ENCODE measurements around the gene CFAP92. TPM values are rescaled to one million over a fixed set of nuclear protein-coding genes. Genes with fewer than 3 reads are reported as not detected.

The CFAP92 gene
- polyA plus RNA-seq, 1 donor: 0.78 TPM

DNA sequence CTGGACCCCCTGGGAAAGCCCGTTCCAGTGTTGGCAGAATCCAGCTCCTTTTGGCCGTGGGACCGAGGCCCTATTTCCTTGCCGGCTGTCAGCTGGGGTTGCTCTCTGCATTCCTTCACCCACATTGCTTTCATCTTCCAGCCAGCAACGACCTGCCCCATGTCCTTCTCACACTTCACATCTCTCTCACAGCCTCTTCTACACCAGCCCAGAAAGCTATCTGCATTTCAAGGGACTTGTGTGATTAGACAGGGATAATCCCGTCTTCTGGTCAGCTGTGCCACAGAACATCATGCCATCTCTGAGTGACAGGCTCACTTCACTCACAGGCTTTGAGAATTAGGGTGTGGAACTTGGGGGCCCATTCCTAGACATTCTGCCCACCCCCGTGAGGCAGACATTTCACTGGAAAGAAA lies 23.6 kb upstream of the CFAP92 start:
- WGBS (ENCODE audit: insufficient coverage, low lambda C conversion rate): no CpG with 5 or more reads among the region's 7 CpGs
- Histone ChIP-seq H3K9me3 (ENCODE audit: control insufficient read depth, low read depth, low read length) (no peaks in the 10 kb centered on the region), H3K4me1 (ENCODE audit: control insufficient read depth, insufficient read depth, low read length) (peaks cover 7% of the 10 kb centered on the region), H3K27me3 (ENCODE audit: control insufficient read depth, insufficient read depth, low read length) (no peaks in the 10 kb centered on the region), H3K27ac (ENCODE audit: low read length) (no peak overlapping the region), H3K36me3 (ENCODE audit: control insufficient read depth, insufficient read depth, low read length) (no peaks in the 10 kb centered on the region), H3K4me3 (ENCODE audit: low read length) (no peak overlapping the region)
- DNase-seq: no peak

- DNase-seq: no peak
- Histone ChIP-seq H3K36me3 (ENCODE audit: control insufficient read depth, insufficient read depth, low read length) (no peaks in the 10 kb centered on the region), H3K27ac (ENCODE audit: low read length) (peak overlapping the region; percentile 3), H3K9me3 (ENCODE audit: control insufficient read depth, low read depth, low read length) (no peaks in the 10 kb centered on the region), H3K4me3 (ENCODE audit: low read length) (no peak overlapping the region), H3K4me1 (ENCODE audit: control insufficient read depth, insufficient read depth, low read length) (peaks cover 7% of the 10 kb centered on the region), H3K27me3 (ENCODE audit: control insufficient read depth, insufficient read depth, low read length) (no peaks in the 10 kb centered on the region)
- WGBS (ENCODE audit: insufficient coverage, low lambda C conversion rate): no CpG with 5 or more reads among the region's 14 CpGs
Measured at GRCh38 chr3:129016720-129017483, 23.0 kb upstream of the CFAP92 start.

- Histone ChIP-seq H3K4me3 (ENCODE audit: low read length) (no peak overlapping the region), H3K9me3 (ENCODE audit: control insufficient read depth, low read depth, low read length) (no peaks in the 10 kb centered on the region), H3K36me3 (ENCODE audit: control insufficient read depth, insufficient read depth, low read length) (no peaks in the 10 kb centered on the region), H3K4me1 (ENCODE audit: control insufficient read depth, insufficient read depth, low read length) (peaks cover 7% of the 10 kb centered on the region), H3K27me3 (ENCODE audit: control insufficient read depth, insufficient read depth, low read length) (no peaks in the 10 kb centered on the region), H3K27ac (ENCODE audit: low read length) (peak overlapping the region; percentile 47)
- no CpG with 5 or more reads among the region's 6 CpGs for WGBS (ENCODE audit: insufficient coverage, low lambda C conversion rate)
- DNase-seq: peak; percentile 74 to 85
Measured at GRCh38 chr3:129016356-129016719, 22.5 kb upstream of the CFAP92 start.

DNA sequence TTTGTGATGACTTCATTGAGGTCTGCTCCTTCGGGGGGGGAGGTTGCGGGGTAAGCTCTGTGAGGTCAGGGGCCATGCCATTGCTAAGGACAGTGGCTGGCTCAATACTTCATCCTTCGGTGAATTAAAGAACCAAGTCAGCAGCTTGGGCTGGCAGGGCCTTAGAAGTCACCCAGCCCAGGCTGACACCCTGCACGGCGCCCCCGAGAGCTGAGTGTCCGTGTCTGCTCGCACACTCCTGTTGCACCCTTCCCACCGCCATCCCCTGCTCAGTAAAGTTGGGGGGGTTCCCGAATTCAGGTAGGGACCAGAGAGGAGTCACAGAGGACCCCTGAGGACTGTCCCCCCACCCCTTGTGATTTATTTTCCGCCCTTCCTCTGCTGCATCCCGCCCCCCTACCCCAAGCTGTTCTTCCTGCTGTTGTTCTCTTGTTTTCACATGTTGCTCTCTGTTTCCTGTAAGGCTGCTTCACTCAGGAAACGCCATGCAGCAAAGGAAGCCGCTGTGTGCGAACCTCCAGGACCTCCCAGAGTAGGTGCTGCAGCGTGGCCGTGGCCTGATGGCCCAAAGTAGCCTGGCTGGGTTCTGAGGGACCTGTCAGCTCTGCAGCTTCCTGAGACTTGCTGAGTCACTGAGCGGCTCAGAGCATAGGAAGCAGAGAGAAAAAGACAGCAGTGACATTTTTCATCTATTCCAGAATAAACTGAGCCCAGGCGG lies 21.7 kb upstream of the CFAP92 start:
- no peaks in the 10 kb centered on the region for H3K27me3 ChIP-seq (ENCODE audit: control insufficient read depth, insufficient read depth, low read length)
- no peaks in the 10 kb centered on the region for H3K9me3 ChIP-seq (ENCODE audit: control insufficient read depth, low read depth, low read length)
- WGBS (ENCODE audit: insufficient coverage, low lambda C conversion rate): no CpG with 5 or more reads among the region's 19 CpGs
- DNase-seq: no peak
- peak overlapping the region; percentile 47 for H3K27ac ChIP-seq (ENCODE audit: low read length)
- peaks cover 7% of the 10 kb centered on the region for H3K4me1 ChIP-seq (ENCODE audit: control insufficient read depth, insufficient read depth, low read length)
- no peaks in the 10 kb centered on the region for H3K36me3 ChIP-seq (ENCODE audit: control insufficient read depth, insufficient read depth, low read length)
- no peak overlapping the region for H3K4me3 ChIP-seq (ENCODE audit: low read length)

DNA sequence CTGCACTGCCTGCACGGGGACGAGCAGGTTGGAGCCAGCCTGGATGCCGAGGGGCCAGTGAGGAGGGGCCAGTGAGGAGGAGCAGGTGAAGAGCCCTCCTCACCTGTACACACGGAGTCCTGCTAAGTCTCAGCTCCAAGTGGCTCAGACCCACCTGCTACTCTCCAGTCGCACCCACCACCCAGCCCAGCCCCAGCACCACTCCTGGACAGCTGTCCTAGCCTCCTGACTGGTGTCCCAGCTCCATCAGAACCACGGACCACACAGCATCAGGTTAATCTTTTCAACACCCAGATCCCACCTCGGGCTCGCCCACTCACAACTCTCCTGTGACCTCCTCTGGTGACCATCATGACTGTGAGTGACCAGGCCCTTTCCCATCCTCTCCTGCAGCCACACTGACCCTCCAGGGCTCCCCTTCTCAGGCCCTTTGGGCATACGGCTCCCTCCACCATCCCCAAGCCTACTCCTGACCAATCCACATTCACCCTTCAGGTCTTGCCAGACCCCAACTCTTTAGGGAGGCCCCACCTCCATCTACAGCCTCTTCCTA lies 21.0 kb upstream of the CFAP92 start:
- no peak overlapping the region for H3K27ac ChIP-seq (ENCODE audit: low read length)
- H3K27me3 ChIP-seq (ENCODE audit: control insufficient read depth, insufficient read depth, low read length): no peaks in the 10 kb centered on the region
- no peak overlapping the region for H3K4me3 ChIP-seq (ENCODE audit: low read length)
- peaks cover 7% of the 10 kb centered on the region for H3K4me1 ChIP-seq (ENCODE audit: control insufficient read depth, insufficient read depth, low read length)
- no peaks in the 10 kb centered on the region for H3K9me3 ChIP-seq (ENCODE audit: control insufficient read depth, low read depth, low read length)
- DNase-seq: no peak
- H3K36me3 ChIP-seq (ENCODE audit: control insufficient read depth, insufficient read depth, low read length): no peaks in the 10 kb centered on the region
- WGBS (ENCODE audit: insufficient coverage, low lambda C conversion rate): no CpG with 5 or more reads among the region's 9 CpGs

DNA sequence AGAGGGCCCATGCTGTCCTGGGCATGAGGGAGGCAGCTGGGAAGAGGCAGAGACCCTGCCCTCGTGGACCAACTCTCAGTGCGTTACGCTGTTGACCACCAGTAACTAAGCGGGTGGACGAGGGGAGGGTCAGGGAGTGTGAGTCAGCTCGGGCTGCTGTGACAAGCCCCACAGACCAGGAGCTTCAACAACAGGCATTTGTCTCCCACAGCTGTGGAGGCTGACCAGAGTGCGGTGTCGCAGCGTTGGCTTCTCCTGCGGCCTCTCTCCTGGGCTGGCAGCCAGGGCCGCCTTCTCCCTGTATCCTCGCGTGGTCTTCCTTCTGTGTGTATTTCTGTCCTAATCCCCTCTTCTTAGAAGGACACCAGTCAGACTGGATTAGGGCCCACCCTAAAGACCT lies 20.3 kb upstream of the CFAP92 start:
- Histone ChIP-seq H3K4me1 (ENCODE audit: control insufficient read depth, insufficient read depth, low read length) (peaks cover 7% of the 10 kb centered on the region), H3K27me3 (ENCODE audit: control insufficient read depth, insufficient read depth, low read length) (no peaks in the 10 kb centered on the region), H3K9me3 (ENCODE audit: control insufficient read depth, low read depth, low read length) (no peaks in the 10 kb centered on the region), H3K4me3 (ENCODE audit: low read length) (no peak overlapping the region), H3K36me3 (ENCODE audit: control insufficient read depth, insufficient read depth, low read length) (no peaks in the 10 kb centered on the region), H3K27ac (ENCODE audit: low read length) (no peak overlapping the region)
- WGBS (ENCODE audit: insufficient coverage, low lambda C conversion rate): 67% methylated on average over 2 of the region's 13 CpGs
- no peak for DNase-seq

GRCh38 chr3:129013491-129013891 lies 19.6 kb upstream of the CFAP92 start:
- no peaks in the 10 kb centered on the region for H3K36me3 ChIP-seq (ENCODE audit: control insufficient read depth, insufficient read depth, low read length)
- peaks cover 7% of the 10 kb centered on the region for H3K4me1 ChIP-seq (ENCODE audit: control insufficient read depth, insufficient read depth, low read length)
- no peak overlapping the region for H3K27ac ChIP-seq (ENCODE audit: low read length)
- H3K4me3 ChIP-seq (ENCODE audit: low read length): no peak overlapping the region
- no CpG with 5 or more reads among the region's 3 CpGs for WGBS (ENCODE audit: insufficient coverage, low lambda C conversion rate)
- no peaks in the 10 kb centered on the region for H3K9me3 ChIP-seq (ENCODE audit: control insufficient read depth, low read depth, low read length)
- no peak for DNase-seq
- no peaks in the 10 kb centered on the region for H3K27me3 ChIP-seq (ENCODE audit: control insufficient read depth, insufficient read depth, low read length)

- peaks cover 11% of the 10 kb centered on the region for H3K27me3 ChIP-seq (ENCODE audit: control insufficient read depth, insufficient read depth, low read length)
- no peaks in the 10 kb centered on the region for H3K9me3 ChIP-seq (ENCODE audit: control insufficient read depth, low read depth, low read length)
- H3K4me1 ChIP-seq (ENCODE audit: control insufficient read depth, insufficient read depth, low read length): peaks cover 1% of the 10 kb centered on the region
- WGBS (ENCODE audit: insufficient coverage, low lambda C conversion rate): 80% methylated on average over 1 of the region's 9 CpGs
- no peaks in the 10 kb centered on the region for H3K36me3 ChIP-seq (ENCODE audit: control insufficient read depth, insufficient read depth, low read length)
- H3K4me3 ChIP-seq (ENCODE audit: low read length): no peak overlapping the region
- H3K27ac ChIP-seq (ENCODE audit: low read length): no peak overlapping the region
- no peak for DNase-seq
Measured at GRCh38 chr3:129010310-129010956, 16.6 kb upstream of the CFAP92 start.

- no peak for DNase-seq
- Histone ChIP-seq H3K36me3 (ENCODE audit: control insufficient read depth, insufficient read depth, low read length) (no peaks in the 10 kb centered on the region), H3K27ac (ENCODE audit: low read length) (no peak overlapping the region), H3K27me3 (ENCODE audit: control insufficient read depth, insufficient read depth, low read length) (peaks cover 20% of the 10 kb centered on the region), H3K9me3 (ENCODE audit: control insufficient read depth, low read depth, low read length) (no peaks in the 10 kb centered on the region), H3K4me1 (ENCODE audit: control insufficient read depth, insufficient read depth, low read length) (peaks cover 8% of the 10 kb centered on the region), H3K4me3 (ENCODE audit: low read length) (no peak overlapping the region)
- WGBS (ENCODE audit: insufficient coverage, low lambda C conversion rate): no CpG with 5 or more reads among the region's 2 CpGs
Measured at GRCh38 chr3:129009266-129009665, 15.4 kb upstream of the CFAP92 start.

GRCh38 chr3:129007792-129008191 lies 13.9 kb upstream of the CFAP92 start:
- WGBS (ENCODE audit: insufficient coverage, low lambda C conversion rate): no CpG with 5 or more reads among the region's 2 CpGs
- H3K36me3 ChIP-seq (ENCODE audit: control insufficient read depth, insufficient read depth, low read length): no peaks in the 10 kb centered on the region
- H3K9me3 ChIP-seq (ENCODE audit: control insufficient read depth, low read depth, low read length): no peaks in the 10 kb centered on the region
- peaks cover 31% of the 10 kb centered on the region for H3K27me3 ChIP-seq (ENCODE audit: control insufficient read depth, insufficient read depth, low read length)
- no peak for DNase-seq
- peaks cover 15% of the 10 kb centered on the region for H3K4me1 ChIP-seq (ENCODE audit: control insufficient read depth, insufficient read depth, low read length)
- no peak overlapping the region for H3K4me3 ChIP-seq (ENCODE audit: low read length)
- no peak overlapping the region for H3K27ac ChIP-seq (ENCODE audit: low read length)

All from large intestine (tissue), 3 donors.